Tibial nerve (tissue), 4 donors: ENCODE results near the gene IL25.

ENCODE experiments used
- CTCF ChIP-seq, 5 experiments: fragments of 200-600 bp in 3 of 5; fragments of 450-650 bp in 2 of 5; sonication (generic) in 3 of 5; IDR thresholded peaks; one replicate each; pipeline ENCODE4 v1.5.1; 2016 to 2019; ENCODE audit warnings: antibody characterized with exemption in 5 of 5, mild to moderate bottlenecking in 3 of 5, moderate library complexity in 2 of 5
- EP300 ChIP-seq, 2 donors: sonication (generic); formaldehyde crosslinking; IDR thresholded peaks; one replicate each; pipeline ENCODE4 v1.6.1; 2017; ENCODE audit warnings: antibody characterized with exemption in 2 of 2, mild to moderate bottlenecking in 1 of 2
- POLR2A ChIP-seq, 2 donors: fragments of 450-650 bp; IDR thresholded peaks; one replicate each; pipeline ENCODE4 v1.6.1; 2017; ENCODE audit warnings: antibody characterized with exemption in 2 of 2, mild to moderate bottlenecking in 2 of 2, moderate library complexity in 2 of 2

DNA sequence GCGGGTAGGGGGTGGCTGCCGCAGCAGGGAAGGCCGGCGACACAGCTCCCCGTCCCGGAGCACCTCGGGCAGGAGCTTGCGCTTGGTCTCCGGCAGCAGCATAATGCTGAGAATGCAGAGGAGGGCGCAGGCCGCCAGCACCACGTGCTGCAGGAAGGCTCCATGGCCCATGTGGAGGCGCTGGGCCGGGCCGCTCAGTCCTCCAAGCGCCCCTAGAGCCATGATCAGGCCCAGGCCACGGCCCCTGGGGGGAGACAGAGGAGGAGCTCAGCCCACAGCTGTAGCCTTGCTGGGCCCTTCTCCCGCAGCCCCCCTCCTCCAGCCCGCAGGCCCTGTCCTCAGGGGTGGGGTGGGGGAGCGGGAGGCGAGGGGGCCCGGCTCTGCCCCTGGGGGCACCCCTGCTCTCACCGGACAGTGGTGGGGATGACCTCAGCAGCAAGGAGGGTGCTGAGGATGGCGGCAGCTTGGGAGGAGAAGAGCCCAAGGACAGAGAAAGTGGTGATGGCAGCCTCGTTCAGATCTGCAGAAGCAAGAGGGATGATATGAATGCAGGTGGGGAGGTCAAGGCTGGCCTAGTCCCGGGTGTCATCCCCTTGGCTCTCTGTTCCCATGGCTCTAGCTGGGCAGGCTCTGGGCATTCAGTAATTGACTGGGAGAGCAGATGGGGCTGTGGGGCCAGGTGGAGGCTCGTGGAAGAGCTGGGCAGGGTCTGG, 25.8 kb upstream of the IL25 start:
- TF ChIP-seq CTCF (IDR thresholded peaks at IDR 0.05) (no peak), POLR2A (IDR thresholded peaks at IDR 0.05) (no peak), EP300 (IDR thresholded peaks at IDR 0.05) (no peak)
